Measurements from ENCODE around the gene APOD. TPM values are rescaled to one million over a fixed set of nuclear protein-coding genes. Genes with fewer than 3 reads are reported as not detected.

Gene APOD
- total and polyA plus RNA-seq, 5 experiments from 2014 or later: not detected

DNA sequence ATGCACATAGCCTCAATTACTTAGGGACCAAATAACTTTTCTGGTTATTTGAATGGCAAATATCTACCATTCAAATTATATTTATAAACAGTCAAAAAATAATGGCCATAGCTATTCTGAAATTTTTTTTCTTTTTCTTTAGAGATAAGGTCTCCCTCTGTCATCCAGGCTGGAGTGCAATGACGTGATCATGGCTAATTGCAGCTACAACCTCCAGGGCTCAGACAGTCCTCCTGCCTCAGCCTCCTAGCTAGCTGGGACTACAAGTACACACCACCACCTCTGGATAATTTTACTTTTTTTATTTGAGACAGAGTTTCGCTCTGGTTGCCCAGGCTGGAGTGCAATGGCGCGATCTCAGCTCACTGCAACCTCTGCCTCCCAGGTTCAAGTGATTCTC lies 57.2 kb downstream of the APOD start:
- Mint-ChIP-seq H3K9me3 (no peaks in the 10 kb centered on the region), H3K4me3 (peak overlapping the region in 1 of 10 donors; percentile 39), H3K36me3 (peaks cover 0 to 86% (median 7%) of the 10 kb centered on the region in 3 donors), H3K27me3 (no peaks in the 10 kb centered on the region), H3K4me1 (peaks cover 17 to 81% (median 73%) of the 10 kb centered on the region in 4 donors), H3K27ac (peak overlapping the region in 7 of 10 donors; percentile 18 to 90 (median 77))
- POLR2A ChIA-PET: interaction anchor here (1.1 to 4.4 kb wide), 4 partner anchors 11 to 256 kb away, joined by 3 to 21 read pairs (median 7); partner anchors contain the start of genes PPP1R2 and XXYLT1
- ATAC-seq (no peak), DNase-seq (no peak)

DNA sequence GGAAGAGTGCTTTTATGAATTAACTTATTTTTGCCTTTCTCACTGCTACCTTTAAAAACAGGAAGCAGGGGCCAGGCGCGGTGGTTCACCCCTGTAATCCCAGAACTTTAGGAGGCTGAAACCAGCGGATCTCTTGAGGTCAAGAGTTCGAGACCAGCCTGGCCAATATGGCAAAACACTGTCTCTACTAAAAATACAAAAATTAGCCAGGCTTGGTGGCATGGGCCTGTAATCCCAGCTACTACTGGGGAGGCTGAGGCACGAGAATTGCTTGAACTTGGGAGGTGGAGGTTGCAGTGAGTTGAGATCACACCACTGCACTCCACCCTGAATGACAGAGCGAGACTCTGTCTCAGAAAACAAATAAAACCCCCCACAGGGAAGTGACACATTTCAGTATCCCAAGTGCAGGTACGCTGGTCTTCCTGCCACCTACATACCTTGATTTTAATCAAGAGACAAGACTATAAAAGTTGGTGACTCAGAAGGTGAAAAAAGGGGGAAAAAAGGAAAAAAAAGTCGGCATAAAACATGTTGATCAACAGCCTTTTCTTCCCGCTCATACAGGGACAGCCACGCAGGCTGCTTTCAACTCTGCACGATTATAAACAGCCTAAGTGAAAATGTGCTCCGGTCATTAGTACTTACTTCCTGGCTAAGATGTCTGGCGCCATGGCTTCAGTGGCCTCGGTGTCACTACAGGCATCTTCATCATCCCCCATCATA lies 59.4 kb downstream of the APOD start:
- Mint-ChIP-seq H3K27me3 (no peaks in the 10 kb centered on the region), H3K27ac (peak overlapping the region; percentile 79 to 95 (median 88)), H3K9me3 (no peaks in the 10 kb centered on the region), H3K36me3 (peaks cover 0 to 82% (median 8%) of the 10 kb centered on the region in 3 donors), H3K4me3 (peak overlapping the region in 9 of 10 donors; percentile 52 to 82 (median 69)), H3K4me1 (peaks cover 13 to 59% (median 56%) of the 10 kb centered on the region in 4 donors)
- ATAC-seq (peak; percentile 50 to 51), DNase-seq (no peak)
- POLR2A ChIA-PET: interaction anchor here (0.6 to 4.4 kb wide), 8 partner anchors 18 to 254 kb away, joined by 3 to 21 read pairs (median 4); partner anchors contain the start of genes PPP1R2 and XXYLT1

DNA sequence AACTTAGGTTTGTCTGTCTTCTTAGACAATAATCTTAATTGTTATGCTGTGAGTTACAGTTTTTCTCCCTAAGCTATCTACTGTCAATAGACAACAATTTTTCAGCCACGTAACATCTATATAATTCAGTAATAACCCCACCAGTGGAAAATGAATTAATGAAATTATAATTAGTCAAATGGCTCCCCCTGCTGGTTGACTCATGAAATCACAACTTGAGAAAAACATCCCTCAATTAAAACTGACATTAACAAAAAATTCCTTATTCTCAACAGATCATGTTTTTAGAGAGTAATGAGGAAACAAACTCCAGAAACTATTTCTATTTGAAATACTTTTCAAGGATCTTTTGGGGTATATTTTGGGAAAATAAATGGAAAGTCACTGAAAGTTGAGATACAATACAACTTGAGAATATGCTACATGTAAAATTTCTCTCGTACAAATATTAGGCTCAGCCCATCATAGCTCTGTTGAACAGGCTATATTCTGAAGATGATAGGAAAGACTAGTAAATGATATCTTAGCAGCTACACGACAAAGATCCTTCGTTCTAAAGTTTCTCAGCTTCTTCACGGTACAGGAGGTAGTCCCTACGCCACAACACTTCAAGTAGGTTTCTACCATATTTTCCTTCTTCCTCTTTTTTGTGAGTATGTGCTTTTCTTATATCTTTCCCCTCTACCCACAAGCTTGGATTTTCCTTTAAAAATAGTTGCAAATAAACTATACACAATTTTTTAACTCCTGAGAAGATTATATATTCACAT lies 61.3 kb downstream of the APOD start:
- Mint-ChIP-seq H3K27ac (peak overlapping the region; percentile 32 to 84 (median 66)), H3K27me3 (no peaks in the 10 kb centered on the region), H3K4me3 (peak overlapping the region in 5 of 10 donors; percentile 5 to 11 (median 7)), H3K4me1 (peaks cover 13 to 56% (median 46%) of the 10 kb centered on the region in 4 donors), H3K9me3 (no peaks in the 10 kb centered on the region), H3K36me3 (peaks cover 0 to 80% (median 9%) of the 10 kb centered on the region in 3 donors)
- POLR2A ChIA-PET: interaction anchor here (1.0 to 2.7 kb wide), 5 partner anchors 12 to 252 kb away, joined by 3 to 16 read pairs (median 4); partner anchors contain the start of genes PPP1R2 and XXYLT1
- no peak for ATAC-seq
- peak in 4 of 10 donors; percentile 28 to 59 (median 58) for DNase-seq

Other genes starting within 250 kb of the APOD start
- 10 to 100 TPM; 78.7 to 81.0 TPM for gene ACAP2, start 140.9 kb downstream of the APOD start, total RNA-seq
- gene ACAP2, start 140.9 kb downstream of the APOD start, polyA plus RNA-seq: 10 to 100 TPM; 36.7 to 49.6 (median 49.5) TPM
- 100 to 1,000 TPM; 140 to 147 TPM for gene PPP1R2, start 40.6 kb downstream of the APOD start, total RNA-seq
- gene PPP1R2, start 40.6 kb downstream of the APOD start, polyA plus RNA-seq: 100 to 1,000 TPM; 244 to 265 (median 245) TPM
- gene MUC20, start 137.0 kb upstream of the APOD start, total RNA-seq: 10 to 100 TPM in 1 of 2 experiments, 1 to 10 TPM in 1; 9.0 to 11.7 TPM
- gene MUC20, start 137.0 kb upstream of the APOD start, polyA plus RNA-seq: 1 to 10 TPM in 1 of 3 donors, under 1 TPM in 1, not detected in 1; 0.21 to 1.5 TPM
- not detected for gene MUC4, start 228.0 kb upstream of the APOD start, total RNA-seq
- gene MUC4, start 228.0 kb upstream of the APOD start, polyA plus RNA-seq: not detected

Measured in naive thymus-derived CD8-positive, alpha-beta T cell (primary cell).